Sigmoid colon (tissue), 4 donors: Measurements from ENCODE around the gene TJAP1.

Experiments used
- POLR2AphosphoS5 ChIP-seq, 4 donors: sonication (generic); formaldehyde crosslinking; IDR thresholded peaks; one replicate each; pipeline ENCODE4 v1.6.1; 2017; ENCODE audit warnings: antibody characterized with exemption in 4 of 4
- TF ChIP-seq, protein P1 (sequence below), 4 experiments: fragments of 450-650 bp in 3 of 4; fragments of 200-600 bp in 1 of 4; IDR thresholded peaks; one replicate each; pipeline ENCODE4 v1.5.1; 2016 to 2019; ENCODE audit warnings: antibody characterized with exemption in 4 of 4, mild to moderate bottlenecking in 3 of 4, moderate library complexity in 2 of 4

DNA sequence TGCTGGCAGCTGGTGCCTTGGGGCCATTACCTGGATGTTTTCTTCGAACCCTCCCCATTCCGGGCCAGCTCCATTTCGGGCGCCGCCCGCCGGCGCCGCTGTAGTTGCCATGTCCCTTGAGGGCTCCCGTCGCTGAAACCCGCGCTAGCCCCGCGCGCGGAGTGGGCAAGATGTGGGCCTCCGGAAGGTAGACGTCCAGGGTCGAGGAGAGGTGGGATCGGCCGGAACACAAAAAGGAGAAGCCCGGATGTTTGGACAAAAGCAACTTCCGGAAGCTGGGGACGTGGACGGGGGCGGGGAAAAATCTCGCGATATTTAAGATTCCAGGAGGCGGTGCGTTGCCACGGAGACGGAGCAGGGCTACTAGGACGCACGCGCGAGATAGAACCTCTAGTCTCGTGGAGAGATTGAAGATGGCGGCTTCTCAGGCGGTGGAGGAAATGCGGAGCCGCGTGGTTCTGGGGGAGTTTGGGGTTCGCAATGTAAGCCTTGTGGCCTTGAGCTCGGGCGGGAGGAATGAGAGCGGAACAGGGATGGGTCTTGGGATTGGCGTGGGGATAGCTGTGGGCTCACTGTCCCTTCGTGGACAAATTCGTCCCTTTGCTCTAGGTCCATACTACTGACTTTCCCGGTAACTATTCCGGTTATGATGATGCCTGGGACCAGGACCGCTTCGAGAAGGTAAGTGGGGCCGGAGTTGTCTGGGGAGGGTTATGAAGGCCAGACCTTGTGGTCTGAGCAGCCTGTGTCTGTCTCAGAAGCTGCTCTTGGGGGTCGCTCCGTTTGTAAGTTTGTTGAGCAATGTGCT lies 39.5 kb downstream of the TJAP1 start, which contains the start of the genes POLR1C and YIPF3:
- TF ChIP-seq, protein P1, sequence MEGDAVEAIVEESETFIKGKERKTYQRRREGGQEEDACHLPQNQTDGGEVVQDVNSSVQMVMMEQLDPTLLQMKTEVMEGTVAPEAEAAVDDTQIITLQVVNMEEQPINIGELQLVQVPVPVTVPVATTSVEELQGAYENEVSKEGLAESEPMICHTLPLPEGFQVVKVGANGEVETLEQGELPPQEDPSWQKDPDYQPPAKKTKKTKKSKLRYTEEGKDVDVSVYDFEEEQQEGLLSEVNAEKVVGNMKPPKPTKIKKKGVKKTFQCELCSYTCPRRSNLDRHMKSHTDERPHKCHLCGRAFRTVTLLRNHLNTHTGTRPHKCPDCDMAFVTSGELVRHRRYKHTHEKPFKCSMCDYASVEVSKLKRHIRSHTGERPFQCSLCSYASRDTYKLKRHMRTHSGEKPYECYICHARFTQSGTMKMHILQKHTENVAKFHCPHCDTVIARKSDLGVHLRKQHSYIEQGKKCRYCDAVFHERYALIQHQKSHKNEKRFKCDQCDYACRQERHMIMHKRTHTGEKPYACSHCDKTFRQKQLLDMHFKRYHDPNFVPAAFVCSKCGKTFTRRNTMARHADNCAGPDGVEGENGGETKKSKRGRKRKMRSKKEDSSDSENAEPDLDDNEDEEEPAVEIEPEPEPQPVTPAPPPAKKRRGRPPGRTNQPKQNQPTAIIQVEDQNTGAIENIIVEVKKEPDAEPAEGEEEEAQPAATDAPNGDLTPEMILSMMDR (IDR thresholded peaks at IDR 0.05), result no peak
- peak; percentile 25 to 80 (median 68) for TF ChIP-seq POLR2AphosphoS5 (IDR thresholded peaks at IDR 0.05)
